Measurements from ENCODE around the gene DIAPH2. TPM values are rescaled to one million over a fixed set of nuclear protein-coding genes. Genes with fewer than 3 reads are reported as not detected.

Gene DIAPH2
- total RNA-seq, 2 donors from 2014 or later = 19.1 to 31.9 TPM

- DNase-seq = peak; percentile 47
- peak overlapping the region; percentile 47 for H3K4me3 ChIP-seq
- intact Hi-C loops (cut with DNase I) = no loop called here
These were observed 813 bp downstream of the DIAPH2 start for GRCh38 chrX:96685210-96686099.

GRCh38 chrX:96687776-96688175, 3.1 kb downstream of the DIAPH2 start:
- H3K27ac ChIP-seq = no peak overlapping the region
- H3K27me3 ChIP-seq = no peaks in the 10 kb centered on the region
- H3K9me3 ChIP-seq = no peaks in the 10 kb centered on the region
- H3K4me1 ChIP-seq = no peaks in the 10 kb centered on the region
- no peak overlapping the region for H3K4me3 ChIP-seq
- no peaks in the 10 kb centered on the region for H3K36me3 ChIP-seq
- intact Hi-C loops (cut with DNase I) = no loop called here
- H3K9ac ChIP-seq (ENCODE audit: low read depth in 2 of 2, low read length in 2 of 2) = no peak overlapping the region
- TF ChIP-seq CTCF (IDR thresholded peaks at IDR 0.05) = no peak
- DNase-seq = no peak

More at GRCh38 chrX:96685210-96686099, 813 bp downstream of the DIAPH2 start:
- Histone ChIP-seq H3K27ac (peak overlapping the region; percentile 84), H3K36me3 (no peaks in the 10 kb centered on the region), H3K4me1 (no peaks in the 10 kb centered on the region), H3K27me3 (no peaks in the 10 kb centered on the region), H3K9me3 (no peaks in the 10 kb centered on the region), H3K9ac (ENCODE audit: low read depth in 2 of 2, low read length in 2 of 2) (peak overlapping the region; percentile 65 to 82)
- TF ChIP-seq CTCF (IDR thresholded peaks at IDR 0.05) = no peak

- TF ChIP-seq CTCF (IDR thresholded peaks at IDR 0.05) = no peak
- Histone ChIP-seq H3K9me3 (no peaks in the 10 kb centered on the region), H3K9ac (ENCODE audit: low read depth in 2 of 2, low read length in 2 of 2) (no peak overlapping the region), H3K36me3 (no peaks in the 10 kb centered on the region), H3K4me3 (no peak overlapping the region), H3K27ac (no peak overlapping the region), H3K27me3 (no peaks in the 10 kb centered on the region), H3K4me1 (no peaks in the 10 kb centered on the region)
- DNase-seq = no peak
- intact Hi-C loops (cut with DNase I) = no loop called here
These were observed 4.1 kb downstream of the DIAPH2 start for GRCh38 chrX:96688789-96689188.

- Histone ChIP-seq H3K9me3 (no peaks in the 10 kb centered on the region), H3K27ac (no peak overlapping the region), H3K4me1 (no peaks in the 10 kb centered on the region), H3K27me3 (no peaks in the 10 kb centered on the region), H3K9ac (ENCODE audit: low read depth in 2 of 2, low read length in 2 of 2) (no peak overlapping the region), H3K4me3 (no peak overlapping the region), H3K36me3 (no peaks in the 10 kb centered on the region)
- no peak for DNase-seq
- intact Hi-C loops (cut with DNase I) = no loop called here
- TF ChIP-seq CTCF (IDR thresholded peaks at IDR 0.05) = no peak
These were observed 5.3 kb downstream of the DIAPH2 start for GRCh38 chrX:96689991-96690390.

- TF ChIP-seq CTCF (IDR thresholded peaks at IDR 0.05) = no peak
- no peaks in the 10 kb centered on the region for H3K27me3 ChIP-seq
- H3K4me3 ChIP-seq = no peak overlapping the region
- no peaks in the 10 kb centered on the region for H3K4me1 ChIP-seq
- H3K9me3 ChIP-seq = no peaks in the 10 kb centered on the region
- H3K9ac ChIP-seq (ENCODE audit: low read depth in 2 of 2, low read length in 2 of 2) = no peak overlapping the region
- DNase-seq = no peak
- no peak overlapping the region for H3K27ac ChIP-seq
- intact Hi-C loops (cut with DNase I) = no loop called here
- no peaks in the 10 kb centered on the region for H3K36me3 ChIP-seq
These were observed 7.8 kb downstream of the DIAPH2 start for GRCh38 chrX:96692454-96692853.
